Fibroblast of mammary gland (primary cell): ENCODE data around the gene DNAJB4.
A peak's percentile ranks its signal among the peaks of the same experiment; 100 is the strongest.
"Not testable (repeated sequence)": the region's sequence is repeated elsewhere in the genome, so short reads cannot be mapped to it uniquely, and the experiment has no call there.

Experiments used
- DNase-seq: peaks from one replicate; pipeline ENCODE4 v3.0.0-alpha.2; 2010; ENCODE audit warnings: low read depth
- H3K4me3 ChIP-seq: 2 replicates; pipeline ENCODE4 v1.5.1; 2011; ENCODE audit warnings: low read depth, mild to moderate bottlenecking, low read length, moderate library complexity; ENCODE audit not compliant: control insufficient read depth
- CTCF ChIP-seq: conservative IDR thresholded peaks from 2 replicates; pipeline ENCODE4 v1.5.1; 2011; ENCODE audit warnings: low read depth, low read length, inconsistent platforms; ENCODE audit not compliant: control insufficient read depth, insufficient read depth

The DNAJB4 gene

DNA sequence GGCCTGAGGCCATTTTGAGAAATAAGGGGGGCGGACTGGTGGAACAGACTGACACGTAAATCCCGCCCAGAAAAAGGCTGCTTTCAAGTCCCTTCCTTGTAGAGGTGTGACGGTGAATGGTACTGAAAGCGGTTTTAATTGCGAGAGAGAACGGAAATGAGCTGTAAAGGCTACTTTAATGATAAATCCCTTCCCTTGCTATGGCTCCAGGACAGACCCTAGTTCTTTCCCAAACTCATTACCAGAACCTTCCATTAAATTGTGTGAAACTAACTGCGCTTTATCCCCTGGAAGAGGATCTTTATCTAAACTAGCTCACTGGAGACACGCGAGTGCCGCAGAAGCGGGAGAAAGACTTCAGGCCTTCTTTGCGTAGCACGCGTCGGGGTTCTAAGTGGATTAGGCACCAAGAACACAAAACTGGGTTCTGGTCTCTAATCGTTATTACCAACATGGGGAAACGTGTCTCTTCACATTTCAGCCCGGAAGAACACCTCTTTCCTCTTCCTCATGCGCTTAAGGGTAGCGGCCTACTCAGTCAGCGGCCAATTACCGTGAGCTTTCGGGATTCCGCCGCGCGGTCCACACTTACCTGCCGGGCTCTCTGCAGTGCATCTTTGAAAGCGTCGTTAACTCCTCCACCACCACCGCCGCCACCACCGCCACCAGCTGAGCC lies 26.3 kb upstream of the DNAJB4 start:
- no peak for TF ChIP-seq CTCF
- H3K4me3 ChIP-seq, result peak overlapping the region; percentile 88
- DNase-seq, result peak; percentile 96

GRCh38 chr1:77978969-77979876 lies 25.5 kb upstream of the DNAJB4 start, which contains the start of gene FUBP1:
Gene FUBP1 (minus strand): TSS chr1:77979072. CDS start chr1:77979004, 68 bp downstream.
- peak; percentile 100 for DNase-seq

DNA sequence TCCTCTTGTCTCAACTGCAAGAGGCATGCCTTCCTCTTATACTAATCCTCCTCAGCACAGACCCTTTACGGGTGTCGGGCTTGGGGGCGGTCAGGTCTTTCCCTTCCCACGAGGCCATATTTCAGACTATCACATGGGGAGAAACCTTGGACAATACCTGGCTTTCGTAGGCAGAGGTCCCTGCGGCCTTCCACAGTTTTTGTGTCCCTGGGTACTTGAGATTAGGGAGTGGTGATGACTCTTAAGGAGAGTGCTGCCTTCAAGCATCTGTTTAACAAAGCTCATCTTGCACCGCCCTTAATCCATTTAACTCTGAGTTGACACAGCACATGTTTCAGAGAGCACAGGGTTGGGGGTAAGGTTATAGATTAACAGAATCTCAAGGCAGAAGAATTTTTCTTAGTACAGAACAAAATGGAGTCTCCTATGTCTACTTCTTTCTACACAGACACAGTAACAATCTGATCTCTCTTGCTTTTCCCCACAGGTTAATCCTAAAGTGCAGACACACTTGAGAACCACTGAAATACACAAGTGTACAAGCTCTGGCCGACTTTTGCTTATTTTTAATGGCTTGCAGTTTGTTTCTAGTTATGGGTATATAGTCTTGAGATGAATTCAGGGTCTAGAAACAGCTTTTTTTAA lies 21.3 kb upstream of the DNAJB4 start:
- H3K4me3 ChIP-seq, DNase-seq: not testable (repeated sequence)

More at GRCh38 chr1:77978969-77979876, 25.5 kb upstream of the DNAJB4 start, which contains the start of gene FUBP1:
- peak within 1 kb of the TSS; percentile 88 for H3K4me3 ChIP-seq
- peak; percentile 57 for TF ChIP-seq CTCF

GRCh38 chr1:77983997-77984355 lies 20.8 kb upstream of the DNAJB4 start:
- TF ChIP-seq CTCF, result no peak

GRCh38 chr1:77984629-77985028 lies 20.1 kb upstream of the DNAJB4 start:
- DNase-seq, result no peak
- TF ChIP-seq CTCF, result no peak
- no peak overlapping the region for H3K4me3 ChIP-seq

More at GRCh38 chr1:77983997-77984355, 20.8 kb upstream of the DNAJB4 start:
- no peak overlapping the region for H3K4me3 ChIP-seq
- DNase-seq, result no peak

DNA sequence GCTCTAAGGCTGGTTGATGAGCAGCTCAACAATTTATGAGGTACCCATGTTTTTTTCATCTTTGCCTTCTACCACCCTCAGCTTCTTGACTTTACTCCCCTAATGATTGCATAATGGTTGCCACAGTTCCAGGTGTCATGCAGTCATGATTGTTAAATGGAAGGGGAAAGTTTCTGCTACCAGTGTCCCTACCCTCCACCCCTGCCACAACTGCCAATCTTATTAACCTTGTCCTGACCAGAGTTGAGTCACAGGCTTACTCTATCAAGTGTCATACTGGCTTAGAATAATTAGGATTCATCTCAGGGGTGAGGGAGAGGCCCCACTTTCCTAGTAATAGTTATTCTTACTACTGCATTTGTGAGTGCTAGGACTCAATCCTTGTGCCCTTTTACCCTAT lies 17.9 kb upstream of the DNAJB4 start:
- no peak overlapping the region for H3K4me3 ChIP-seq
- TF ChIP-seq CTCF, result no peak
- no peak for DNase-seq
